Measurements from ENCODE around the gene PUS1. TPM values are rescaled to one million over a fixed set of nuclear protein-coding genes. Genes with fewer than 3 reads are reported as not detected.

Gene PUS1
- total RNA-seq, 1 donor: 13.0 TPM

DNA sequence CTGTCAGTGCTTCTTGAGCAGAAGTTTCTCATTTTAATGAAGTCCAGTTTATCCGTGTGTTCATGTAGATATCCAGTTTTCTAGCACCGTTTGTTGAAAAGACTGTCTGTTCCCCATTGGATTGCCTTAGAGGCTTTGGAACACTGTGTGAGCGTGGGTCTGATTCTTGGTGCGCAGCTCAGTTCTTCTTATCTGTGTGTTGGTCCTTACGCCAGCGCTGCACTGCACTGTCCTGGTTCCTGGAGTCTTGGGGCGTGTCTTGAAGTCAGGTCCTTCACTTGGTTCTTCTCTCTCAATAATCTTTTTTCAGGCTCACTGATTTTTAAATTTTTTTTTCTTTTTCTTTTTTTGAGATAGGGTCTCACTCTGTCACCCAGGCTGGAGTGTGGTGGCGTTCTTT, 46.2 kb downstream of the PUS1 start:
- TF ChIP-seq, protein P1, sequence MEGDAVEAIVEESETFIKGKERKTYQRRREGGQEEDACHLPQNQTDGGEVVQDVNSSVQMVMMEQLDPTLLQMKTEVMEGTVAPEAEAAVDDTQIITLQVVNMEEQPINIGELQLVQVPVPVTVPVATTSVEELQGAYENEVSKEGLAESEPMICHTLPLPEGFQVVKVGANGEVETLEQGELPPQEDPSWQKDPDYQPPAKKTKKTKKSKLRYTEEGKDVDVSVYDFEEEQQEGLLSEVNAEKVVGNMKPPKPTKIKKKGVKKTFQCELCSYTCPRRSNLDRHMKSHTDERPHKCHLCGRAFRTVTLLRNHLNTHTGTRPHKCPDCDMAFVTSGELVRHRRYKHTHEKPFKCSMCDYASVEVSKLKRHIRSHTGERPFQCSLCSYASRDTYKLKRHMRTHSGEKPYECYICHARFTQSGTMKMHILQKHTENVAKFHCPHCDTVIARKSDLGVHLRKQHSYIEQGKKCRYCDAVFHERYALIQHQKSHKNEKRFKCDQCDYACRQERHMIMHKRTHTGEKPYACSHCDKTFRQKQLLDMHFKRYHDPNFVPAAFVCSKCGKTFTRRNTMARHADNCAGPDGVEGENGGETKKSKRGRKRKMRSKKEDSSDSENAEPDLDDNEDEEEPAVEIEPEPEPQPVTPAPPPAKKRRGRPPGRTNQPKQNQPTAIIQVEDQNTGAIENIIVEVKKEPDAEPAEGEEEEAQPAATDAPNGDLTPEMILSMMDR (IDR thresholded peaks at IDR 0.05; ENCODE audit: insufficient read depth, low read depth, low read length): no peak
- no peak for DNase-seq (ENCODE audit: low read depth)
- H3K4me3 ChIP-seq (ENCODE audit: low read depth, low read length): no peak overlapping the region

DNA sequence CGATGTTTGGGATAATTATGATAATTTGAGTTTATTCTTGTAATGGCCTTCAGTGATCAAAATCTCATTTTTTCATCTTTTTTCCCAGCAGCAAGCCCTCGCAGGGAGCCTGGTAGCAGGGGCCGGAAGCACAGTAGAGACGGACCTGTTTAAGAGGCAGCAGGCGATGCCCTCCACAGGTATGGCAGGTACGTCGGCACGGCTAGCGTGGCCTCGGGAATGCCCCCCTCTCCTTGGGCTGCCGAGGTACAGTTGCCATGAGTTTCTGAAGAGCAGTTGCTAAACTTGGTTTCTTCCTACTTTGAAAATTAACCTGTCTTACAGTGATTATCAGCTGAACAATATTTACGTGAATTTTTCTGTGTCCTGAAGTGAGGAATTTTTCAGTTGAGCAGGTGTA, 50.5 kb downstream of the PUS1 start:
- no peak for DNase-seq (ENCODE audit: low read depth)
- TF ChIP-seq, protein P1 (IDR thresholded peaks at IDR 0.05; ENCODE audit: insufficient read depth, low read depth, low read length): no peak
- no peak overlapping the region for H3K4me3 ChIP-seq (ENCODE audit: low read depth, low read length)

DNA sequence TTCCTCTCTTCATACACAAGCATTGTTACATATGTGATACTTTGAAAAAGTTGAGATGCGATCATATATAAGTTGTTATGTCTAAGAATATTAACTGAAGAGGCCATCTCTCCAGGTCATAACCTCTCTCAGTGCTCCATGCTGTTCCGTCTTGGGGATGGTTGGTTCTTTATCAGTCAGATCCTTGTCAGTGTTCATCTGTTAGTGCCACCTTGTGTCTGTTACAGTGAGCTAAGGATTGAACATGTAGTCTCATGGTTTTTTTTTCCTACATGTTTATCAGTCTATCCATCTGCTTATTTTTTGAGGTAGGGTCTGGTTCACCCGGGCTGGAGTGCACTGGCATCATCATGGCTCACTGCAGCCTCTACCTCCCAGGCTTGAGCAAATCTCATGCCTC, 51.2 kb downstream of the PUS1 start:
- TF ChIP-seq, protein P1 (IDR thresholded peaks at IDR 0.05; ENCODE audit: insufficient read depth, low read depth, low read length): peak; percentile 31
- no peak overlapping the region for H3K4me3 ChIP-seq (ENCODE audit: low read depth, low read length)
- no peak for DNase-seq (ENCODE audit: low read depth)

DNA sequence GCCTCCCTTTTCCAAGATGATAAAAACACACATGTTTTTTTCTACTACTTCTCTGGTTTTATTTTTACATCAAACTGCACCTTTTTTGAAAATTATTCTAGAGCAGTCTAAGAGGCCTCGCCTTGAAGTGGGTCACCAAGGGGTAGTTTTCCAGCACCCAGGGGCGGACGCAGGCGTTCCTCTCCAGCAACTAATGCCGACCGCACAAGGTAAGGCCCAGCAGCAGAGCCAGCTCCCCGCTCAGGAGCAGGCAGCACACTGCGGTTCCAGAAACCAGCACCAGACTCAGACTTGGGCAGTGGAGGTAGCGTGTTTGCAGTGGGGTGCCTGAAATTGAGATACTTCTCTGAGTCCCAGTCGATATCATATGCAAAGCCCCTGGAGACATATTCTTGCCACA, 52.3 kb downstream of the PUS1 start:
- DNase-seq (ENCODE audit: low read depth): no peak
- TF ChIP-seq, protein P1 (IDR thresholded peaks at IDR 0.05; ENCODE audit: insufficient read depth, low read depth, low read length): no peak
- H3K4me3 ChIP-seq (ENCODE audit: low read depth, low read length): no peak overlapping the region

DNA sequence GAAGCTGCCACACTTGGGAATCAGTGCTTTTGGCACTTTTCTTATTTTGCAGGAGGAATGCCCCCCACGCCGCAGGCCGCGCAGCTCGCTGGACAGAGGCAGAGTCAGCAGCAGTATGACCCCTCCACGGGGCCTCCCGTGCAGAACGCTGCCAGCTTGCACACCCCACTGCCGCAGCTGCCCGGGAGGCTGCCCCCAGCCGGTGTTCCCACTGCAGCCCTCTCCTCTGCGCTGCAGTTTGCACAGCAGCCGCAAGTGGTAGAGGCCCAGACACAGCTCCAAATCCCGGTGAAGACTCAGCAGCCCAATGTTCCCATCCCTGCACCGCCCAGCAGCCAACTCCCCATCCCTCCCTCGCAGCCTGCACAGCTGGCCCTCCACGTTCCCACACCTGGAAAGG, 53.0 kb downstream of the PUS1 start:
- TF ChIP-seq, protein P1 (IDR thresholded peaks at IDR 0.05; ENCODE audit: insufficient read depth, low read depth, low read length): no peak
- no peak overlapping the region for H3K4me3 ChIP-seq (ENCODE audit: low read depth, low read length)
- DNase-seq (ENCODE audit: low read depth): no peak

DNA sequence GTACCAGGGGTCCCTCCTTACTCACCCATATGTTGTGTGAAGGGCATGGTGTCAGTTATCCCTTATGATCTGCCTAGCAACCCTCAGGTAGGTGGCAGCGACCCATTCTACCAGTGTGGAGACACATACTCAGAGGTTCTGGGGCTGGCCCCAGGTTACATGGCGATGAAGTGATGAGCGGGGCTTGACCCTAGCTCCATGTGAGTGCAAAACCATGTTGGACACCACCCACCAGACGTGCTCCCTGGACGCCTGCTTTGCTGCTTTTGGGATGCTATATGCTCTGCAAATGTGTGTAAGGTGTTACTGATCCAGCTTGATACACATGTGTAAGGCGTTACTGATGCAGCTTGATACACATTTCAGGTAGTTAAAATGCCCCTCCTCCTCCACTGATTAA, 54.0 kb downstream of the PUS1 start:
- no peak for DNase-seq (ENCODE audit: low read depth)
- no peak overlapping the region for H3K4me3 ChIP-seq (ENCODE audit: low read depth, low read length)
- TF ChIP-seq, protein P1 (IDR thresholded peaks at IDR 0.05; ENCODE audit: insufficient read depth, low read depth, low read length): no peak

DNA sequence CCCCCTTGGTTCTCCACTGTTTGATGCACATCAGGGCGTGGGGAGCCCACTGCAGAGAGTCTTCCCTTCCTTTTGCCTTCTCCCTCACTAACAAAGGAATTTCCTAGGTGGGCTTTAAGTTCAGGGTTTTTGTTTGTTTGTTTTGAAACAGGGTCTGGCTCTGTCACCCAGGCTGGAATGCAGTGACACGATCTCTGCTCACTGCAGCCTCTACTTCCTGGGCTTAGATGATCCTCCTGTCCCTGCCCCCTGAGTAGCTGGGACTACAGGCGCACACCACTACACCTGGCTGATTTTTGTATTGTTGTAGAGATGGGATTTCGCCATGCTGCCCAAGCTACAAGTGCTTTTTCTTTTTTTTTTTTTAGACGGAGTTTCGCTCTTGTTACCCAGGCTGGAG, 54.5 kb downstream of the PUS1 start:
- H3K4me3 ChIP-seq (ENCODE audit: low read depth, low read length): no peak overlapping the region
- no peak for DNase-seq (ENCODE audit: low read depth)
- TF ChIP-seq, protein P1 (IDR thresholded peaks at IDR 0.05; ENCODE audit: insufficient read depth, low read depth, low read length): no peak
